ENCODE data around the gene SYNDIG1.

GRCh38 chr20:24701027-24701426 is 231.6 kb downstream of the SYNDIG1 start:
- no peak for TF ChIP-seq CTCF (conservative IDR thresholded peaks at IDR 0.05; ENCODE audit: low read depth, low read length)
- TF ChIP-seq EZH2 (IDR thresholded peaks at IDR 0.05; ENCODE audit: borderline replicate concordance, low read depth, low read length, poor library complexity, severe bottlenecking) = no peak

Measured in A673 (cell line).